Activated naive CD4-positive, alpha-beta T cell treated with anti-CD3 and anti-CD28 coated beads, Interleukin-2, amount 50 U/mL, for 72 hours (primary cell): Measurements from ENCODE around the gene RAB11FIP3. TPM values are rescaled to one million over a fixed set of nuclear protein-coding genes. Genes with fewer than 3 reads are reported as not detected.
"Not testable (repeated sequence)": the region's sequence is repeated elsewhere in the genome, so short reads cannot be mapped to it uniquely, and the experiment has no call there.

Experiments
- ATAC-seq, 2 donors: fragments of 150-1000 bp; cut with Tn5 transposase; 2 replicates each; pipeline ENCODE4 v1.10.0; 2021; ENCODE audit warnings: mild to moderate bottlenecking in 2 of 2, moderate library complexity in 2 of 2
- DNase-seq, 2 donors: peaks; one replicate each; pipeline ENCODE4 v3.0.0; 2021 to 2022; ENCODE audit warnings: low spot score in 2 of 2
- H3K27ac Mint-ChIP-seq, 2 donors: one replicate each; pipeline ENCODE4 v1.8.0; 2022; ENCODE audit warnings: mild to moderate bottlenecking in 2 of 2, mixed read lengths in 2 of 2
- H3K36me3 Mint-ChIP-seq, 2 donors: one replicate each; pipeline ENCODE4 v1.8.0; 2022; ENCODE audit warnings: mixed read lengths in 2 of 2
- H3K9me3 Mint-ChIP-seq, 2 donors: one replicate each; pipeline ENCODE4 v1.8.0; 2022; ENCODE audit warnings: mixed read lengths in 2 of 2
- total RNA-seq, 2 donors: library from RNA; stranded (reverse); gene quantifications; one replicate each; pipeline ENCODE4 v1.2.3, GENCODE V29; 2022

RAB11FIP3 gene
- total RNA-seq, 2 donors from 2014 or later: 18.6 to 32.0 TPM

GRCh38 chr16:469459-469858 lies 44.0 kb downstream of the RAB11FIP3 start:
- not testable (repeated sequence) for ATAC-seq, H3K9me3 Mint-ChIP-seq, DNase-seq, H3K27ac Mint-ChIP-seq, H3K36me3 Mint-ChIP-seq

- no peak overlapping the region for H3K27ac Mint-ChIP-seq
- no peaks in the 10 kb centered on the region for H3K36me3 Mint-ChIP-seq
- ATAC-seq (no peak), DNase-seq (no peak)
- no peaks in the 10 kb centered on the region for H3K9me3 Mint-ChIP-seq
Measured at GRCh38 chr16:470418-470817, 45.0 kb downstream of the RAB11FIP3 start.

- no peaks in the 10 kb centered on the region for H3K36me3 Mint-ChIP-seq
- no peaks in the 10 kb centered on the region for H3K9me3 Mint-ChIP-seq
- H3K27ac Mint-ChIP-seq: peak overlapping the region in 1 of 2 donors; percentile 36
- DNase-seq (no peak), ATAC-seq (no peak)
Measured at GRCh38 chr16:471353-472198, 46.1 kb downstream of the RAB11FIP3 start.

- ATAC-seq (no peak), DNase-seq (no peak)
- no peaks in the 10 kb centered on the region for H3K36me3 Mint-ChIP-seq
- no peak overlapping the region for H3K27ac Mint-ChIP-seq
- no peaks in the 10 kb centered on the region for H3K9me3 Mint-ChIP-seq
Measured at GRCh38 chr16:472199-472504, 46.7 kb downstream of the RAB11FIP3 start.

GRCh38 chr16:473046-474043 lies 47.9 kb downstream of the RAB11FIP3 start:
- DNase-seq: no peak
- H3K36me3 Mint-ChIP-seq: no peaks in the 10 kb centered on the region
- no peak overlapping the region for H3K27ac Mint-ChIP-seq
- no peak for ATAC-seq
- no peaks in the 10 kb centered on the region for H3K9me3 Mint-ChIP-seq

GRCh38 chr16:474420-475122 lies 49.1 kb downstream of the RAB11FIP3 start:
- H3K27ac Mint-ChIP-seq: peak overlapping the region; percentile 26 to 30

GRCh38 chr16:476039-476438 lies 50.6 kb downstream of the RAB11FIP3 start:
- DNase-seq (no peak), ATAC-seq (no peak)
- no peaks in the 10 kb centered on the region for H3K9me3 Mint-ChIP-seq
- no peak overlapping the region for H3K27ac Mint-ChIP-seq
- H3K36me3 Mint-ChIP-seq: no peaks in the 10 kb centered on the region

More at GRCh38 chr16:474420-475122, 49.1 kb downstream of the RAB11FIP3 start:
- DNase-seq (no peak), ATAC-seq (no peak)
- no peaks in the 10 kb centered on the region for H3K9me3 Mint-ChIP-seq
- no peaks in the 10 kb centered on the region for H3K36me3 Mint-ChIP-seq

GRCh38 chr16:477301-478157 lies 52.1 kb downstream of the RAB11FIP3 start:
- DNase-seq: no peak
- no peaks in the 10 kb centered on the region for H3K36me3 Mint-ChIP-seq
- no peaks in the 10 kb centered on the region for H3K9me3 Mint-ChIP-seq
- H3K27ac Mint-ChIP-seq: no peak overlapping the region
- no peak for ATAC-seq

- DNase-seq, H3K9me3 Mint-ChIP-seq, H3K27ac Mint-ChIP-seq, H3K36me3 Mint-ChIP-seq, ATAC-seq: not testable (repeated sequence)
Measured at GRCh38 chr16:478287-478686, 52.8 kb downstream of the RAB11FIP3 start.

- H3K36me3 Mint-ChIP-seq: no peaks in the 10 kb centered on the region
- DNase-seq: no peak
- no peak for ATAC-seq
- H3K9me3 Mint-ChIP-seq: no peaks in the 10 kb centered on the region
- H3K27ac Mint-ChIP-seq: peak overlapping the region in 1 of 2 donors; percentile 29
Measured at GRCh38 chr16:482468-483185, 57.2 kb downstream of the RAB11FIP3 start.

- DNase-seq: no peak
- no peaks in the 10 kb centered on the region for H3K9me3 Mint-ChIP-seq
- H3K27ac Mint-ChIP-seq: no peak overlapping the region
- no peaks in the 10 kb centered on the region for H3K36me3 Mint-ChIP-seq
- ATAC-seq: no peak
Measured at GRCh38 chr16:483341-484075, 58.1 kb downstream of the RAB11FIP3 start.

GRCh38 chr16:489606-490005 lies 64.2 kb downstream of the RAB11FIP3 start:
- H3K36me3 Mint-ChIP-seq: no peaks in the 10 kb centered on the region
- H3K9me3 Mint-ChIP-seq: no peaks in the 10 kb centered on the region
- ATAC-seq (no peak), DNase-seq (no peak)
- no peak overlapping the region for H3K27ac Mint-ChIP-seq

- ATAC-seq (no peak), DNase-seq (no peak)
- Mint-ChIP-seq H3K36me3 (no peaks in the 10 kb centered on the region), H3K27ac (no peak overlapping the region), H3K9me3 (no peaks in the 10 kb centered on the region)
Measured at GRCh38 chr16:490768-491167, 65.3 kb downstream of the RAB11FIP3 start.

GRCh38 chr16:491220-491919 lies 65.9 kb downstream of the RAB11FIP3 start:
- Mint-ChIP-seq H3K36me3 (no peaks in the 10 kb centered on the region), H3K27ac (no peak overlapping the region), H3K9me3 (no peaks in the 10 kb centered on the region)
- ATAC-seq (no peak), DNase-seq (no peak)
